NCI-H2029 treated with DMSO at 0.1 percent for 48 hours (cell line): ENCODE measurements around the gene PIGN.
A peak's percentile ranks its signal among the peaks of the same experiment; 100 is the strongest.

Experiments
- DNase-seq: peaks from one replicate; lab custom pipeline; 2025; lab: John Stamatoyannopoulos, UW

Gene PIGN, protein sequence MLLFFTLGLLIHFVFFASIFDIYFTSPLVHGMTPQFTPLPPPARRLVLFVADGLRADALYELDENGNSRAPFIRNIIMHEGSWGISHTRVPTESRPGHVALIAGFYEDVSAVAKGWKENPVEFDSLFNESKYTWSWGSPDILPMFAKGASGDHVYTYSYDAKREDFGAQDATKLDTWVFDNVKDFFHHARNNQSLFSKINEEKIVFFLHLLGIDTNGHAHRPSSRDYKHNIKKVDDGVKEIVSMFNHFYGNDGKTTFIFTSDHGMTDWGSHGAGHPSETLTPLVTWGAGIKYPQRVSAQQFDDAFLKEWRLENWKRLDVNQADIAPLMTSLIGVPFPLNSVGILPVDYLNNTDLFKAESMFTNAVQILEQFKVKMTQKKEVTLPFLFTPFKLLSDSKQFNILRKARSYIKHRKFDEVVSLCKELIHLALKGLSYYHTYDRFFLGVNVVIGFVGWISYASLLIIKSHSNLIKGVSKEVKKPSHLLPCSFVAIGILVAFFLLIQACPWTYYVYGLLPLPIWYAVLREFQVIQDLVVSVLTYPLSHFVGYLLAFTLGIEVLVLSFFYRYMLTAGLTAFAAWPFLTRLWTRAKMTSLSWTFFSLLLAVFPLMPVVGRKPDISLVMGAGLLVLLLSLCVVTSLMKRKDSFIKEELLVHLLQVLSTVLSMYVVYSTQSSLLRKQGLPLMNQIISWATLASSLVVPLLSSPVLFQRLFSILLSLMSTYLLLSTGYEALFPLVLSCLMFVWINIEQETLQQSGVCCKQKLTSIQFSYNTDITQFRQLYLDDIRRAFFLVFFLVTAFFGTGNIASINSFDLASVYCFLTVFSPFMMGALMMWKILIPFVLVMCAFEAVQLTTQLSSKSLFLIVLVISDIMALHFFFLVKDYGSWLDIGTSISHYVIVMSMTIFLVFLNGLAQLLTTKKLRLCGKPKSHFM

DNA sequence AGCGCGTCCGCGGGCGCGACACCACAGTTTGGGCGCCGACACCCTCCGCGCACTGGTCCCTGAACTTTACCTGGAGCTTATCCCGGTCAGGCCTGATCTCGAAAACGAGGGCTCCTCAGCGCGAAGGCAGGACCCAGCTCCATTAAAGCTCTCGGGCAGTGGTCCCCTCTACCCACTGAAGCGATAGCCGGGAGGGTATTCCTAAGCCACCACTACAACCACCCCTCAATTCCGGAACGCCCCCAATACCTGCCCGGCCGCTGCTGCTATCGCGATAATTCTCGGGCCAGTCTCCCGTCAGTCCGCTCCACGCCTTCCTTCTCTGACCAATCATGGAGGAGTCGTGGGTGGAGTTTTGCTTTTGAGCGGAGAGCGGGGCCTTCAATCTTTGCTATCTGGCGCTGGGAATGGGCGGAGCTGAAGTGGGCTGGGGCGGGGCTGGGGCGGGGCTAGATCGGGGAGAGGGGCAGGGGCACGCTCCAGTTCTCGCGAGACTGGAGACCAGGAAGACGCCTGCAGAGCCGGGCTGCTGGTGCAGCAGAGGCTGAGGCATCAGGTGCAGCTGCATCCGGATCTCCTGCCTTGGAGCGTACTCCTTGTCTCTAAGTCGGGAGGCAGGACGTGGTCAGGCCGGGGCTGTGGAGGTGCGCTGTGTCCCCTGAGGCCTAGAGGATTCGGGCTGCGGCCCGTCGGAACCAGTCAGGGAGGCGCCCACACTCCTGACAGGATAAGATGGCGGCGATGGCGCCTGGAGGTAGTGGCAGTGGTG lies at the start of gene PIGN, which contains the start of gene RELCH:
TSS of gene PIGN (minus strand) at position 283 of the 769 bp plus-strand sequence. CDS start 25,703 bp downstream, outside the sequence.
TSS of gene RELCH (plus strand) at position 482 of the 769 bp plus-strand sequence. CDS start at position 733, 251 bp downstream.
- peak; percentile 62 for DNase-seq

DNA sequence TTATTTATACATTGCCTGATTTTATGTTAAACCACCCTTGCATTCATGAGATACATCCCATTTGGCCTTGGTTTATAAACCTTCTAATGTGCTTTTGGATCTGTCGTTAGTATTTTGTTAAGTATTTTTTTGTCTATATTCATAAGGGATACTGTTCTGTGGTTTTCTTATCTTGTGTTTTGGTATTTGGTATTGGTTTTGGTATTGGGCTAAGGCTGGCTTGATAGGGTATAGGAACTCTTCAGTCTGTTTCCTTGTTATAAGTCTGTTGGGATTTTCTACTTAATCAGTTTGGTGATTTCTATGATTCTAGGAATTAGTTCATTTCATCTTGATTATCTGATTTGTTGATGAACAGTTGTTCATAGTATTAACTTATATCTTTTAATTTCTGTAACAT lies 49.4 kb upstream of the PIGN start:
- DNase-seq: no peak

DNA sequence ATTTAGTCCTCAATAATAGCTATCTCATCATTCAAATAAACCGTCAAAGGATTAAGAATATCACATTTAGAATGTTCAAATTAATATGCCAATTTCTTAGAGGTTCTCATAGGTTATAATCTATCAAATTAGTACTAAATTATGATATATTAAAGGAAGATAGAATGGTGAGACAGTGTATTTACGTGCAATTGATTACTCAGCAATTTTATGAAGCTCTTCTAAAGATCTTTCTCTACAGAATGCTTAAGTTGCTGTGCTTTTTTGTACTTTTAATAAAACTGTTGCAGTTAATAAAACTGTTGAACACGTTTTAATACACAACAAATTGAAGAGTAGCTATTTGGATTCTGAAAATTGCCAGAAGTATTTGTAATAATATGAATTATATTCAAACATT lies 39.2 kb upstream of the PIGN start:
- no peak for DNase-seq

DNA sequence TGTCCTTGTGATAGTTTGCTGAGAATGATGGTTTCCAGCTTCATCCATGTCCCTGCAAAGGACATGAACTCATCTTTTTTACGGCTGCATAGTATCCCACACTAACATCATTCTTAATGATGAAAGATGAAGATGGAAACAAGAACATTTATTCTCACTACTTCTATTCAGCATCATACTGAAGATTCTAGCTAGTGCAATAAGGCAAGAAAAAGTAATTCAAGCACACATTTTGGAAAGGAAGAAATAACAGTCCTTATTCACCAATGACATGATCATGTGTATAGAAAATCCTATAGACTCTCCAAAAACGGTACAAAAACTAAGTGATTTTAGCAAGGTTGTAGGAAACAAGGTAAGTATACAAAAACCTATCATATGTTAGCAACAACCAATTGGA lies 37.4 kb upstream of the PIGN start:
- no peak for DNase-seq

DNA sequence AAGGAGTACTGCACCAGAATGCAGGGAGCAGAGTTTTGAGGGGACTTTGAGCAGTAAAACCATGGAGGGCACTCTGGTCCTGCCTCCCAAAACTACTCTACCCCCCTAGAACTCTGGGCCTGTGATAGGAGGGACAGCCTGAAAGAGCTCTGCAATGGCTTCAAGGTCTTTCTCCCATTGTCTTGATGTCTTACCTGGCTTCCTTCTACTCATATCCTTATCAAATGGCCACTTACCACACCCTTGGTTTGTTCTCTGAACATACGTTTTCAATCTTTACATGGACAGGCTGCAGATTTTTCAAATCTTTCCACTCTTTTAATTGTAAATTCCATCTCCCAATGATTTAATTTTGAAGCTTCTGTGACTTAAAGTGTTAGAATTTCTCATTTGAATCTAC lies 27.9 kb upstream of the PIGN start:
- DNase-seq: no peak

DNA sequence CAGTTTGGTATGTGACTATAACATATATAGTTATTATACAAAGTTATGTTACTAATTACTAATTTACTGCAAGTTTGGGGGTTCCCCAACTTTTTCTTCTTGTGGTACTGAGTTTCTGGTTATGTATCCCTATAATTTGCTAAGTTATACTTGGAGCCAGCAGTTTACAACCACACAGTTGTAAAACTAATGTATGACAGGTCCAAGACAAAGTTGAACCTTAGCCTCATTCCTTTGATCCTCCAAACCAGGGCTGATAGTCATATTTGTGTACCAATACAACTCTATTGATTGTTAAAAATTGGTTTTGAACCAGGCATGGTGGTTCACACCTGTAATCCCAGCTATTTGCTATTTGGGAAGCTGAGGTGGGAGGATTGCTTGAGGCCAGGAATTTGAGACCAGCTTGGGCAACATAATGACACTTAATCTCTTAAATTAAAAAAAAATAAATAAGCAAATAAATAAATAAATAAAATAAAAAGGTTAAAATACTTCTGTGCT lies 24.5 kb upstream of the PIGN start:
- no peak for DNase-seq

DNA sequence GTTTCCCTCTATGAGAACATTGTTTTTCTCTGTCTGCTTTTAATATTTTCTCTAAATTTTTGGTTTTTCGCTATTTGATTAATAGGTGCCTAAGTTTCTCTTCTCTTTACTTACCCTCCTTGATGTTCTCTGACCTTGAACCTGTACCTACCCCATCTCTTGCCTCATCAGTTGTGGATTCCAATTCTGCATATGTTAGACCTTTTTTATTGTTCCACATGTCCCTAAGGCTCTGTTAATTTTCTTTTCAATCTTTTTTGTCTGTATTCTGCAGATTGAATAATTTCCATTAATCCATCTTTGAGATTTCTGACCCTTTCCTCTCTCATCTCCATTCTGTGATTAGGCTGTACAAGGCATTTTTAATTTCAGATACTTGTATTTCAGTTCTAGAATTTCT lies 23.3 kb upstream of the PIGN start:
- no peak for DNase-seq

DNA sequence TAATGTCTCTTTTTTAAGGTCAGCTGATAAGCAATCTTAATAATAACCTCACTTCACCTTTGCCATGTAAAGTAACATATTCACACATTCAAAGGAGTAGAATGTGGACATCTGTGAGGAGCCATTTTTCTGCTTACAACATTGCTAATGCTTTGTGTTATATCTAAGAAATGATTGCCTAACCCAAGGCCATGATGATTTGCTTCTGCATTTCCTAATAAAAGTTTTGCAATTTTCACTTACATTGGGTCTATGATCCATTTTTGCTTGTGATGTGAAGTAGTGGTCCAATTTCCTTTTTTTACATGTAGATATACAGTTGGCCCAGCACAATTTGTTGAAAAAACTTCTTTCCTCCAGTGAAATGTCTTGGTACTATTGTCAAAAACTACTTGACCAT lies 22.2 kb upstream of the PIGN start:
- DNase-seq: no peak

DNA sequence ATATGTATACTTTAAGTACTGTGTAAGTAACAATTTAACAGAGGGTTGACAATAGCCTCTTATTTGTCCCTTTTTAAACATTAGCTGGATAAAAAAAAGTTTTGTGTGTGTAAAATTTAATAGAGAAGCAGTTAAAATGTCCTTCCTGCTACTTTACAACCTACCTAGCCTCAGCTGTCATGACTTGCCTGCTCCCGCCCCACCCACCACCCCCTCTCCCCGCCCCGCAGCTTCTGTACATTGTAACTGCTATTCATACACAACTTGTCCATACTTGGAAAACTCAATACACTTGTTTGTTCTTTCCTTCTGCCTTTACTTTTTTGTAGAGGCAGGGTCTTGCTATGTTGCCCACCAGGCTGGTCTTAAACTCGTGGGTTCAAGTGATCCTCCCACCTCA lies 19.7 kb upstream of the PIGN start:
- DNase-seq: no peak

DNA sequence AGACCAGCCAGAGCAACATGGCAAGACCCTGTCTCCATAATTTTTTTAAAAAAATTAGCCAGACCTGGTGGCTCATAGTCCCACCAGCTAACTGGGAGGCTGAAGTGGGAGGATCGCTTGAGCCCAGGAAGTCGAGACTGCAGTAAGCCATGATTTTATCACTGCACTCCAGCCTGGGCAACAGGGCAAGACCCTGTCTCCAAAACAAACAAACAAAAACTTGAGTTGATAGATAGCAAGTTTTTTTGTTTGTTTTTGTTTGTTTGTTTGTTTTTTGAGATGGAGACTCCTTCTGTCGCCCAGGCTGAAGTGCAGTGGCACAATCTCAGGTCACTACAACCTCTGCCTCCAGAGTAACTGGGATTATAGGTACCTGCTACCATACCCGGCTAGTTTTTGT lies 19.0 kb upstream of the PIGN start:
- no peak for DNase-seq

DNA sequence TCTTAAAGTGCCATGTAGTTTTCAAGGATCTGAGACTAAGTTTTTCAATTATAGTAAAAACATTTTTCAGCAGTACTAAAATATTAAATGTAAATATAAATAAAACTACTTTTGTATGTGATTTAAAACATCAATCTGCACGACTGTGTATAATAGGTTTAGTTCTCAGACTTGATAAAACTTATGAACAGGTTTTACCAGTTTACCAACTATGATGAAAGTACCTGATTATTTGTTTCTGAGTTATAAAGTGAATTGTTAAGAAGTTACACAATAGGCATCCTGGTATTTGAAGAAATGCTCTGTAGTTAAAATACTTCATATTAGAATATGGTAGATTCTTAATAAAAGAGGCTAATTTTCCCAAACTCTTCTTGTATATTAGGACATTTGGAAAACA lies 15.0 kb upstream of the PIGN start:
- no peak for DNase-seq

DNA sequence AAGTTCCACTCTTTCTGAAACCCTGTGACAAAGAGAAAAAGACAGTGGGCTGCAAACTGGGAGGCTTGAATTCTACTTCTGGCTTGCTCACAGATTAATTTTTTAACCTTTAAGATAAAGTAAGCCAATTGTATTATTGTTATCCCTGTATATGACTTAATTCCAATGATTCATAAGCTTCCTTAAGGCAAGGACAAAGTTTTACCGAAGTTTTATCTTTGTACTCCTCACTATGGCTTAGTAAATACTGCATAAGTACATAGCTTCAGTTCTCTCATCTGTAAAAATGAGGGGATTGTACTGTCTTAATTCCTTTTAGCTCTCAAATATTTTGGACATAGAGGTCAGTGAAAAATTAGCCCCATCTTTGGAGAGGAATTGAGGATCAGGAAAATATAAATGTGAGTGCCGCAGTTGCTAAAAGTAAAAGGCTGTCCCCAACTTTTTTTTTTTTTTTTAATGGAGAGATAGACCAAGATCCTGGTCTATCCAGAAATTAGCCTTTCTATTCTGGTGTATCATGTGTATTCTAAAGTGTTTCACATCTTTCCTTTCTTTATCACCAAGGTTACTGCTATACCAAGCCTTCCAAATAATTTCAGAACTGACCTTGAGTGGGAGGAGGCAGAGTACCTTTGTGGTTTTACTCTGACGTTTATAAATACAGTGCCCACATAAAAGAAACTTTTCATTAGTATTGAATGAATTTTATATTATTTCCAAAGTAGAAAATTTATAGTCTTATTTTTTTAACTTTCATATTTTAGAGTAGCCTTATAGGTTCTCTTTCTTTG lies 13.5 kb upstream of the PIGN start:
- no peak for DNase-seq

DNA sequence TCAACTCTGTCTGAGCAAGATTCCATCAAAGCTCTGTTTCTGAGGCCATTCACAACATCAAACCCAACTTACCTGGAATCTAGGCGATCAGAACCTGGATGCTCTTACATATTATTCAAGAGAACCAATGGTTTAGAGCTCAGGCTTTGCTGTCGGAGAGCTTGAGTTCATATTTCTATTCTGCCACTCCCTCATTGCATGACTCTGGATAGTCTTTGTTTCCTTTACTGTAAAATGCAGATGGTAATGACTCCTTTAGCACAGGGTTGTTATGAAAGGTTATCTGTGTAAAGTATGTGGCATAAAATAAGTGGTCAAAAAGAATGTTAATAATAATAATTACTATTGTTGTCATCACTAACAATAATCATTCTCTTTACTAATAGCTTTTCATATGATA lies 12.8 kb upstream of the PIGN start:
- DNase-seq: no peak

DNA sequence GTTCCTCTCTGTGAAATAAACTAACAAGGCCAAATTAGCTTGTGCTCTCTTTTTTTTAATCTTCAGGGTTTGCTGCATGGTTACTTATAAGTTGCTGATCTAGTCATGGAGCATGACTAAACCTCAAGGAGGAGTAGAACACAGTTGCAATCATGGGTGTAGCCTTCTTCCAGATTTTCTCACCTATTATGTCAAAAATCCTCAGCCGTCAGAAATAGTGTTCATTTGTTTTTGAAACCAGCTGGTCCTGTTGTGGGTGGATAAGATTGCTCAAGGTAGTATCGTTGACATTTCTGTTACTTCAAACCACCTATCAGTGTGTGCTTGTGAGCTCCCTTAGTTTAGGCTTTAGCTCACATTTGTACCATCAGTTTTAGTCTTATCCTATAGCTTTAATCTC lies 11.4 kb upstream of the PIGN start:
- no peak for DNase-seq

DNA sequence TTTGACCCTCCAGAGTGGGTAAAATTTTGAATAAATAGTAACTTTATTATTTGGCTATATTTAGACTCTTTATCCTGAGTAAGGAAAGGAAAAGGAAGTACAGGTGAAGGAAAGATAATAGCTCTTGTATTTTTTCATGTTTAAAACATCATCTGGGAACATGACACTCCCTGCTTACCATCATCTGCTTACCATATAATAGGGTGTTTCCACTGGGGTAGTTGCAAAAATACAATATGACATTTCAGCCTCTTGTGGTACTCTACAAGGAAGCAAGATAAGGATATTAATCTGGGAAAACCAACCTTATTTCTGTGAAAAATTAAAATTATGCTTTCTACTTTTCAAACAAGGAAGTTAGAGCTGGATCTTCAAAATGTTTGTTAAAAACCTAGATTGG lies 10.1 kb upstream of the PIGN start:
- DNase-seq: no peak

DNA sequence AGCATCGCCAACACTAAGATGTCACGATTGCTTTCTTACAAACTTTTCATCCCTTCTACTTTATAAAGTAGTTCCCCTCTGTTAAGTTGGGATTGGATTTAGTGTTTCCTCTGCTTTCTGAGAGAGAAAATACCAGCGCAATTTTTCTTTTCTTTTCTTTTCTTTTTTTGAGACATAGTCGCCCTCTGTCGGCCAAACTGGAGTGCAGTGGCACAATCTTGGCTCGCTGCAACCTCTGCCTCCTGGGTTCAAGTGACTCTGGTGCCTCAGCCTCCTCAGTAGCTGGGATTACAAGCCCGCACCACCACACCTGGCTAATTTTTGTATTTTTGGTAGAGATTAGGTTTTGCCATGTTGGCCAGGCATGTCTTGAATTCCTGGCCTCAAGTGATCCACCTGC lies 9.2 kb upstream of the PIGN start:
- no peak for DNase-seq

DNA sequence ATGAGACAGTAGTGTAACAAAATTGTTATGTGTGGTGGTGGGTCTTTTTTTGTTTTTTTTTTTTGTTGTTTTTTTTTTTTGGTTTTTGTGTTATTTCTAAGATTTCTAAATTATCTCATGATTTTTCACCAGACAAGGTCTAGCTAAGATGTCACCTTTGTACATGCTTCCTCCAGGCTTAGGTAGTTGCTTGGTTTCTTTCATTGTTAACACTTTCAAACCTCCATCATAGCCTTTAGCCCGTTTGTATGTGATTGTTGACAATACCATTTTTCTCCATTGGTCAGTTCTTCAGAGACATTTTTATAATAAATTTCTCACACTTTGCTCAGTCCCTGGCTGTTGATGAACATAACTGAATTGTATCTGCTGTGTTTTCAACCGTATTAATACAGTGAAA lies 2.4 kb upstream of the PIGN start:
- no peak for DNase-seq

DNA sequence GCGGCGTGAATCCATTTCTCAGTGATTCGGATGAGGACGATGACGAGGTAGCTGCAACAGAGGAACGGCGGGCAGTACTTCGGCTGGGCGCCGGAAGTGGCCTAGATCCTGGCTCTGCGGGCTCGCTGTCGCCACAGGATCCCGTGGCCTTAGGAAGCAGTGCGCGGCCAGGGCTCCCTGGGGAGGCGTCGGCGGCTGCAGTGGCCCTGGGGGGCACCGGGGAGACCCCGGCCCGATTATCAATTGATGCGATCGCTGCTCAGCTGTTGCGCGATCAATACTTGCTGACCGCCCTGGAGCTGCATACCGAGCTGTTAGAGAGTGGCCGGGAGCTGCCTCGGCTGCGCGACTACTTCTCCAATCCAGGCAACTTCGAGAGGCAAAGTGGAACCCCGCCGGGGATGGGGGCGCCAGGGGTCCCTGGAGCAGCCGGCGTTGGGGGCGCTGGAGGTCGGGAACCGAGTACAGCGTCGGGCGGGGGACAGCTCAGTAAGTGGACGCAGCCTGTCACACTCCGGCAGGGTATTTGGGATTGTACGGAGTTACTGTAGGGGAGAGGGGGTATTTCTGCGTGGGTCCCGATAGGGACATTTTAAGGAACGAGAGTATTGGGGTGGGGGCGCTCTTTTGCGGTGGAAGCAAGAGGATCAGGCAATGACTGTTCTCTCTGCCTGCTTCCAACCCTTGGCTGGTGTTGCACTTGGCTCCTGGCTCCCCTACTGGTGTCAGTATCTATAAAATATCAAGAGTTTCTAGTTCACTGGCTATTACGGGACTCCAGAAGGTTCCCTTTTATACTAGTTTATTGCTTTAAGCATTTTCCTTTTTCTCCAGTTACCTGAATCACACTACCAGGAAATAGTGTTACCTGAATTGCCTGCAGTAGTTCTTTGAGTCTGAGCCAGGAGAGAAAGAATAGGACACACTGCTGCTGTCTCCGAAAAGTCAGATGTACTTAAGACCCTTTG lies 971 bp upstream of the PIGN start:
- no peak for DNase-seq

DNA sequence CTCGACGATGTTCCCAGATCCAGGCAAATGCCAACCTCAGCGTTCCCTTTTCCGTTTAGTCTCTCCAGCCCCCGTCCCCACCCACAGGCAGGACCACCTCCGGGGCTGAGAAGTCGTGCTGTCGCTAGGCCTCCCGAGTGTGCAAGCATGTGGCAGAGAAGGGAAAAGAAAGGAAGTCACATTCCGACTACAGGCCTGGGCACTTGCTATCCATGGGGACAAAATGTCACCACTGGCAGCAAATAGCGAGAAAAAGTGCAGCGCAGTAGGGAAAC lies 420 bp downstream of the PIGN start:
- no peak for DNase-seq

DNA sequence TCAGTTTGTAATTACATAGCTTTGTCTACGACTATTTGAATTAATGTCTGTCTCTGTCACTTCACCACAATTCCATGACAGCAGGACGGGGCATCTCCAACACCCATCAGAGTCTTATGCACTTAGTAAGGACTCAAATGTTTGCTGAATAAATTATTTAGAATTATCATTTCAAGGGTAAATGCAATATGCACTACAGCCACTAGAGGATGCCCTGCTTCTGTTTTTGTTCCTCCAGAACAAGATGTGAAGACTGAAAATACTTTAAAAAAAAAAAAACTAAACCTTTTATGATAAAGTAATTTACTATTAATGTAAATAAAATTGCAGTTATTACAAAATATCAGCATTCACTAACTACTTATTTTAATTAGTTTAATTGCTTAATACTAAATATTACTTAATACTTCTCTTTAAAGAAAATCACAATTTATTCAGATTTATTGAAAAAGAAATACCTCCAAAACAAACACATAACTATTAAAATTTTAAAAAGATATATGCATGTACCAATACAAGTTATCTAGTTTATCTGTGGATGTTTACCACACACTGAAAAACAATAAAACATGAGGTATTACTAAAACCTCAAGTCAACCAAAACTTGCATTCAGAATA lies 3.2 kb downstream of the PIGN start:
- DNase-seq: no peak
